ENCODE data around the gene FOXI1.

DNA sequence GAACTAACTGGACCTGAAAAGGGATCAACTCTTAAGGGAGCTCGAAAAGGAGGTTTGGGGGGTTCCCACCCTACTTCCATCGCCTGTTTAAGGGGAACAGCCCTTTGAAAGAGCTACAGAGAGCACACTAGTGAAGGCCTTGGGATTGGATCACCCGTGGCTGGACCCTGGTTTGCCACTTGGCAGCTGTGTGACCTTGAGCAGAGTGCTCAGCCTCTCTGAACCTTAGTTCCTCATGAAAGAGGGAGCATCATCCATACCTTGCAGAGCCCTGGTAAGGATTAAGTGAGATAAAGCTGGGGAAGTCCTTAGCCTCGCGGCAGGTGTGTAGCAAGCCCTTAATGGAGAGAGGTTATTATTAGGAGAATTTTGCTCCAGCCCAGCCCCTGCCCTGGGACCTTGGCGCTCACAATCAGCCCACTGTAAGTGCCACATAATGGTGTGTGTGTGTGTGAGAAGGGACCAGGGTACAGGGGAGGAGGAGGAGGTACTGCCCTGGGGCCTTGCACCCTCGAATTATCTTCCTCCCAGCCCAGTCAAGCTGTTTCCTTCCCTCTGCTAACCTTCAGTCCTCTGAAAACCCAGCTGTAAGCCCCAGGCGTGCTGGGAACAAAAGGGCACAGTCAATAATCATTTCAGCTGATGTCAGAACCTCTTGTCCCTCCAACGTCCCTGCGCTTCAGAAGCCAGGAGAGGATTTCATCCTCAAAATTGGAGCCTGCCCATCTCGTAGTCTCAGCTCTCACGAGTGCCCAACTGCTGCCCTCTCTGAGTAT is 42.9 kb downstream of the FOXI1 start:
- no peak for TF ChIP-seq EZH2 (IDR thresholded peaks at IDR 0.05; ENCODE audit: borderline replicate concordance, low read length)
- TF ChIP-seq, protein P1, sequence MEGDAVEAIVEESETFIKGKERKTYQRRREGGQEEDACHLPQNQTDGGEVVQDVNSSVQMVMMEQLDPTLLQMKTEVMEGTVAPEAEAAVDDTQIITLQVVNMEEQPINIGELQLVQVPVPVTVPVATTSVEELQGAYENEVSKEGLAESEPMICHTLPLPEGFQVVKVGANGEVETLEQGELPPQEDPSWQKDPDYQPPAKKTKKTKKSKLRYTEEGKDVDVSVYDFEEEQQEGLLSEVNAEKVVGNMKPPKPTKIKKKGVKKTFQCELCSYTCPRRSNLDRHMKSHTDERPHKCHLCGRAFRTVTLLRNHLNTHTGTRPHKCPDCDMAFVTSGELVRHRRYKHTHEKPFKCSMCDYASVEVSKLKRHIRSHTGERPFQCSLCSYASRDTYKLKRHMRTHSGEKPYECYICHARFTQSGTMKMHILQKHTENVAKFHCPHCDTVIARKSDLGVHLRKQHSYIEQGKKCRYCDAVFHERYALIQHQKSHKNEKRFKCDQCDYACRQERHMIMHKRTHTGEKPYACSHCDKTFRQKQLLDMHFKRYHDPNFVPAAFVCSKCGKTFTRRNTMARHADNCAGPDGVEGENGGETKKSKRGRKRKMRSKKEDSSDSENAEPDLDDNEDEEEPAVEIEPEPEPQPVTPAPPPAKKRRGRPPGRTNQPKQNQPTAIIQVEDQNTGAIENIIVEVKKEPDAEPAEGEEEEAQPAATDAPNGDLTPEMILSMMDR (IDR thresholded peaks at IDR 0.05; ENCODE audit: low read length) = no peak

Data from OCI-LY1 (cell line).